ENCODE data around the gene ZNF839.

GRCh38 chr14:102378830-102379229 lies 59.3 kb downstream of the ZNF839 start:
- TF ChIP-seq CTCF (IDR thresholded peaks at IDR 0.05) = no peak
- no peak for TF ChIP-seq POLR2A (IDR thresholded peaks at IDR 0.05)
